ENCODE data around the gene CAPG.

Gene CAPG

DNA sequence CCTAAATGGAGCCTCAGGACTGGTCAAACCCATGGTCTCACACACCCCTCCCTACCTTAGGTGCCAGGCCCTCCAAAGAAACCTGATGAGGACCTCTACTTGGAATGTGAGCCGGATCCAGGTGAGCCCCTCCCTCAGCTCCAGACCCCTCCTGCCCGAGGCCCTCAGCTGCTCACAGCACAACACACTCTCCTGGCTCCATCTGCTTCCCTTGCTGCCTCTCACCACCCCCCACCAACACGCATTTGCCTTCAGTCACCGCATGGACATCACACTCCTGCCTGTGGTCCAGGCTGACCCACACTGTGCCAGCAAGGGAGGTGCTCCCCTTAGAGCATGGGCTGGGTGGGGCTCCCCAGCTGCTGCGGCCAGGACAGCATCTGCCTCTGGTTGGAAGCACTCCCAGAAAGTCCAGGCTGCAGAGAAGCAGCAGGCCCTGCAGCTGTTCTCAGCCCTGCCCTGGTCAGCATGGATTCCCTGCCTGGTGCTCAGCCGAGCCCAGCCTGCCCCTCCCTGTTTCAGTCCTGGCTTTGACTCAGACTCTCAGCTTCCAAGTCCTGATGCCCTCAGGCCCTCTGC lies 23.4 kb upstream of the CAPG start:
- Histone ChIP-seq H3K9me3 (no peaks in the 10 kb centered on the region), H3K27ac (peak overlapping the region; percentile 94 to 97), H3K36me3 (no peaks in the 10 kb centered on the region), H3K4me1 (peaks cover 0 to 41% (median 31%) of the 10 kb centered on the region in 4 donors), H3K27me3 (no peaks in the 10 kb centered on the region), H3K4me3 (no peak overlapping the region)
- peak; percentile 88 to 92 for DNase-seq
- intact Hi-C loops (cut with DNase I; ENCODE audit: low total_unique reads), result no loop called here
- TF ChIP-seq, protein P1, sequence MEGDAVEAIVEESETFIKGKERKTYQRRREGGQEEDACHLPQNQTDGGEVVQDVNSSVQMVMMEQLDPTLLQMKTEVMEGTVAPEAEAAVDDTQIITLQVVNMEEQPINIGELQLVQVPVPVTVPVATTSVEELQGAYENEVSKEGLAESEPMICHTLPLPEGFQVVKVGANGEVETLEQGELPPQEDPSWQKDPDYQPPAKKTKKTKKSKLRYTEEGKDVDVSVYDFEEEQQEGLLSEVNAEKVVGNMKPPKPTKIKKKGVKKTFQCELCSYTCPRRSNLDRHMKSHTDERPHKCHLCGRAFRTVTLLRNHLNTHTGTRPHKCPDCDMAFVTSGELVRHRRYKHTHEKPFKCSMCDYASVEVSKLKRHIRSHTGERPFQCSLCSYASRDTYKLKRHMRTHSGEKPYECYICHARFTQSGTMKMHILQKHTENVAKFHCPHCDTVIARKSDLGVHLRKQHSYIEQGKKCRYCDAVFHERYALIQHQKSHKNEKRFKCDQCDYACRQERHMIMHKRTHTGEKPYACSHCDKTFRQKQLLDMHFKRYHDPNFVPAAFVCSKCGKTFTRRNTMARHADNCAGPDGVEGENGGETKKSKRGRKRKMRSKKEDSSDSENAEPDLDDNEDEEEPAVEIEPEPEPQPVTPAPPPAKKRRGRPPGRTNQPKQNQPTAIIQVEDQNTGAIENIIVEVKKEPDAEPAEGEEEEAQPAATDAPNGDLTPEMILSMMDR (IDR thresholded peaks at IDR 0.05), result no peak

DNA sequence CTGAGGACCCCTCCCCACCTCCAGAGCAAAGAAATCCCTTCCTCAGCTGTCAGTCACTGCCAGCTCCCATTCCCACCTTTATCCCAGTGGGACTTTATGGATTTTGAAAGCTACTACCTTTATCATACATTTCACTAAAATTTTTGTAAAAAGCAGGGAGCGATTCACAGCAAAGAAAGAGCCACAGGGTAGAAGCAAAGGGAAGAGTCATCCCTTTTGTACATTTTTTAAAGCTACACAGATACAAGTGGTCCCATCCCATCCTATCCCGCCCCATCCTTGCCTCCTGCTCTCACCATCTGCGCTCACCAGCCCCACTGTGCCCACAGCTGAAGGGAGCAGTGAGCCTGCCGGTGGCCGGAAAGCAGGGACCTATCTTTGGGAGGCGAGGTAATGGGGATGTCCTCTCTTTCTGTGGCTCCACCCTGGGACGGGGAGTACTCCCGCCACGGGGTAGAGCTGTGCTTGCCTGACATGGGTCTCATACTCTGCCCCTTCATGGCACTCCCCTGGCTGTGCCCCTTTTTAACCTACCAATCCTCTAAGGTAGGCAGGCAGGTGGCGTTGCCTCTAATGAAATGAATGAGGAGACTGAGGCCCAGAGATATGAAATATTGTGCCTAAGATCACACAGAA lies 21.5 kb upstream of the CAPG start:
- H3K27ac ChIP-seq, result no peak overlapping the region
- intact Hi-C loops (cut with DNase I; ENCODE audit: low total_unique reads), result no loop called here
- H3K9me3 ChIP-seq, result no peaks in the 10 kb centered on the region
- peaks cover 0 to 23% (median 14%) of the 10 kb centered on the region in 4 donors for H3K4me1 ChIP-seq
- DNase-seq, result peak in 1 of 2 donors; percentile 62
- TF ChIP-seq, protein P1 (IDR thresholded peaks at IDR 0.05), result no peak
- no peak overlapping the region for H3K4me3 ChIP-seq
- H3K36me3 ChIP-seq, result no peaks in the 10 kb centered on the region
- no peaks in the 10 kb centered on the region for H3K27me3 ChIP-seq

DNA sequence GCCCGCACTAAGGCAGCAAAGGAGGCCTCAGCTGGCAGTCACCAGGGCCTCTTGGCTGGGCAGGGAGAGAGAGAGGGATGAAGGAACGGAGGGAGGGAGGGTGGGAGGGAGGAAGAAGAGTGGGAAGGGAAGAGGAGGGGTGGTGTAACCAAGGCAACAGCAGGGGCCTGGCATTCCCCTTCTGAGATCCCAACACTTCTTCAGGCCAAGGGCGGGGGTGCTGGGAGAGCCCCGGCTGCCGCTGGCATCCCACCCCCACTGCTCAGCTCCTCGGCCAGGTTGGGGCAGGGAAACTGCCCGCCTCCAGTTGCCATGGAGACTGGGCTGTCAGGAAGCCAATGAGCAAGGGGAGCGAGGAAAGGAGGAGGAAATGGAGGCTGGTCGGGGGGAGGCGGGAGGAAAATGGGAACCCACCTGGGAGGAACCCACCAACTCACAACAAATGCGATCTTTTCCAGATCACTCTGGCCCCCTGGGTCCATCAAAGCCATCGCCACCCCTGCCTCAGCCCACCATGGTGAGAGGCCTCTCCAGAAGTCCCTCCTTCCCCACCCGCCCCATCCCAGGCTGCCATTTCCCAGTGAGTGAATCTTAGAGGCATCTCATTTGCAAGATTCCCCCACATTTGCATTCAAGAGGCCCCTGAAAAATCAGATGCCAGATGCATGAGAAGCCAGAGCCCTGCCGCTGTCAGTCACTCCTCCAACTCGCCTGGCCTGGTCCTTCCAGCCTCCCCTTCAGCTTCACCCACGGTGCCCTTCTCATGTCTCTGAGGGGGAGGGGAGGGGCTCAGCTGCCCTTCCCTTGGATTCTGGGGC lies 20.8 kb upstream of the CAPG start:
- TF ChIP-seq, protein P1 (IDR thresholded peaks at IDR 0.05), result no peak
- Histone ChIP-seq H3K27me3 (no peaks in the 10 kb centered on the region), H3K9me3 (no peaks in the 10 kb centered on the region), H3K4me1 (peaks cover 0 to 16% (median 13%) of the 10 kb centered on the region in 4 donors), H3K36me3 (no peaks in the 10 kb centered on the region), H3K4me3 (no peak overlapping the region), H3K27ac (no peak overlapping the region)
- peak in 1 of 2 donors; percentile 65 for DNase-seq
- intact Hi-C loops (cut with DNase I; ENCODE audit: low total_unique reads), result no loop called here

DNA sequence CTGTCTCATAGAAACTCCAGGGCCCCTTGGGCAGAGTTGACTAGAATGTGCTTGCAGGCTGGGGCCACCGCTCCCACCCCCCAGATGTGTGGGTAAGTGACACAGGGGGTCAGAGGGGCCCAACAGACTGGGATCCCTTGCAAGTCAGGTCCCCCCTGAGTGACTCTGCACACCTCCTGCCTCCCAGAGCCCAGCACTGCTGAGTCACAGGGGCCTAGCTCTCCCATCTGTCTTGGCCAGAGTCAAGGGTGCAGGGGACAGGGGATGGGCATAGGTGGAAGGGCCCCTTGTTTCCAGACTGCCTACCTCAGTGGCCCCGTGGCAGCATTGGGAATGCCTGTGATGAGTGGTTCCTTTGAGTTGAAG lies 19.7 kb upstream of the CAPG start:
- Histone ChIP-seq H3K4me3 (no peak overlapping the region), H3K27me3 (no peaks in the 10 kb centered on the region), H3K36me3 (no peaks in the 10 kb centered on the region), H3K4me1 (peaks cover 0 to 14% (median 12%) of the 10 kb centered on the region in 4 donors), H3K27ac (no peak overlapping the region), H3K9me3 (no peaks in the 10 kb centered on the region)
- TF ChIP-seq, protein P1 (IDR thresholded peaks at IDR 0.05), result no peak
- peak in 1 of 2 donors; percentile 64 for DNase-seq
- intact Hi-C loops (cut with DNase I; ENCODE audit: low total_unique reads), result no loop called here

DNA sequence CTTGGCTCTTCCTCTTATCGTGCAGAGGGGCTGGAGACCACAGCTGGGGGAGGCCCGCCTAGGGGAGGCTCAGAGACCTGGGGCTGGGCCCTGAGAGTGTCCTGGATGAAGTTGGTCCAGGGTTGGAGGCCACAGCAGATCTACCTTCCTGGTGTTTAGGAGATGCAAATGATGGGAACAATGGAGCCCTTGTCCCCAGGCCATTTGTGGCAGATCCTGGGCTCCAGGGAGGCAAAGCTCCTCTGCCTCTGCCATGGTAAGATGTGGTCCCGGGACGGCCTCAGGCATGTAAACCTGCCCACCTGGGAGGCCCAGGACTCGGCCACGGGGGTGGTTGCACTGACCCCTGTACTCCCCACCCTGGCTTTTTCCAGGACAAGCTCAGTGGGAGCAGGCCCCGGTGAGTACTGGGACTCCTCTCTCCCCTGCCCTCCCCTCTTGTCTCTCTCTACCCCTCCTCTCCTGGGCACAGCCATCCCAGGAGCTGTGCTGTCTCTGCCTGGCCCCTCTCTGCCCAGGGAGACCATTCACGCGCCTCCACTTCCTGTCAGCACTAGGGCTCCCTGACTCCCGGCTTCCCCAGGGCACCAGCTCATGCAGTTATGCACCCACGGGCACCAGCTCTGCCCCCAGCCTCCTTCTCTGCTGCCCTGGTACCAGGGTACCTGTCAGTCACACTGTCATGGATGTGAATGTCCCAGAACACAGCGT lies 19.2 kb upstream of the CAPG start:
- Histone ChIP-seq H3K27ac (no peak overlapping the region), H3K9me3 (no peaks in the 10 kb centered on the region), H3K4me3 (no peak overlapping the region), H3K27me3 (no peaks in the 10 kb centered on the region), H3K36me3 (no peaks in the 10 kb centered on the region), H3K4me1 (peaks cover 0 to 11% (median 10%) of the 10 kb centered on the region in 4 donors)
- intact Hi-C loops (cut with DNase I; ENCODE audit: low total_unique reads), result no loop called here
- DNase-seq, result no peak
- TF ChIP-seq, protein P1 (IDR thresholded peaks at IDR 0.05), result no peak
